Measurements from ENCODE around the gene LRRC2. TPM values are rescaled to one million over a fixed set of nuclear protein-coding genes. Genes with fewer than 3 reads are reported as not detected.
A peak's percentile ranks its signal among the peaks of the same experiment; 100 is the strongest.

The LRRC2 gene, protein sequence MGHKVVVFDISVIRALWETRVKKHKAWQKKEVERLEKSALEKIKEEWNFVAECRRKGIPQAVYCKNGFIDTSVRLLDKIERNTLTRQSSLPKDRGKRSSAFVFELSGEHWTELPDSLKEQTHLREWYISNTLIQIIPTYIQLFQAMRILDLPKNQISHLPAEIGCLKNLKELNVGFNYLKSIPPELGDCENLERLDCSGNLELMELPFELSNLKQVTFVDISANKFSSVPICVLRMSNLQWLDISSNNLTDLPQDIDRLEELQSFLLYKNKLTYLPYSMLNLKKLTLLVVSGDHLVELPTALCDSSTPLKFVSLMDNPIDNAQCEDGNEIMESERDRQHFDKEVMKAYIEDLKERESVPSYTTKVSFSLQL
- 1 to 10 TPM in 1 of 2 experiments, under 1 TPM in 1; 0.50 to 1.0 TPM for total RNA-seq
- under 1 TPM in 1 of 2 donors, not detected in 1; 0.09 TPM for polyA plus RNA-seq

DNA sequence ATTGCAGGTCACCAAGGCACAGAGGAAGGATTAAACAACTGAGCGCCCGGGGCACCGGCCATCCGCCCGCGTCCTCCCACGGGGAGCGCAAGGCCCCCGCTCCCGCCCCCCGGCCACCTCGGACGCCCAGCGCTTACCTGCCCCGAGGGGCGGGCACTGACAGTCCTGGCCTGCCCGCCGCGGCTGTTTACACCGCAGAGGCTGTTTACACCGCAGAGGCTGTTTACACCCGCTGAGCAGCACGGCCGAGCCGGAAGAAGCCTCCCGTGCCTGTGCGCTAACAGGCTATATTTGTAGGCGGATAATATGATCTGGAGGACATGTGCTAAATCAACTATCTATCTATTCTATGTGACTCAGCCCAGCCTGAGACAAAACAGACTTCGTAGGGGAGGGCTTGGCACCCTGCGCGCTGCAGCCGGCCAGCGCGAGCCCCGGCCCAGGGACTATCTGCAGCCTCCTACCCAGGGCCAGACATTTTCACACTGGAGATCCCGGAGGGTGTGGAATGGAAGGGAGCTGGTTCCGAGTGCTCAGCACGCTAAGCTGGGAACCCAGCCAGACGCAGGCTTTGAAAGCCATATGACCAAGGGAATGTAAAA lies at the start of gene LRRC2:
Gene LRRC2 (minus strand): TSS at position 263 of the 602 bp plus-strand sequence. CDS start 14,711 bp downstream, outside the sequence.
- H3K27ac ChIP-seq (ENCODE audit: low read depth, low read length), result no peak within 1 kb of the TSS
- Mint-ChIP-seq H3K9me3 (peaks cover 0 to 7% (median 1%) of the 10 kb centered on the region in 8 donors), H3K27me3 (peaks cover 3 to 22% of the 10 kb centered on the region in 2 donors), H3K4me3 (peak within 1 kb of the TSS; percentile 75 to 83 (median 80)), H3K27ac (peak within 1 kb of the TSS in 3 of 7 donors; percentile 37 to 82 (median 60)), H3K36me3 (no peaks in the 10 kb centered on the region), H3K4me1 (peaks cover 6 to 16% (median 13%) of the 10 kb centered on the region in 4 donors)
- H3K36me3 ChIP-seq (ENCODE audit: insufficient read depth, low read length), result no peaks in the 10 kb centered on the region
- intact Hi-C loops (cut with micrococcal nuclease), result no loop called here
- H3K4me1 ChIP-seq (ENCODE audit: insufficient read depth, low read length), result peaks cover 13% of the 10 kb centered on the region
- peaks cover 6% of the 10 kb centered on the region for H3K27me3 ChIP-seq (ENCODE audit: insufficient read depth, low read length)
- H3K9me3 ChIP-seq (ENCODE audit: control insufficient read depth in 1 of 2, low read length in 2 of 2), result no peaks in the 10 kb centered on the region
- CTCF ChIA-PET (ENCODE audit: partially characterized antibody), result interaction anchor here (6.3 kb wide), 1 partner anchor 77 kb away, joined by 40 read pairs; no protein-coding TSS in a partner anchor
- peak within 1 kb of the TSS; percentile 30 to 47 for H3K4me3 ChIP-seq (ENCODE audit: low read length in 2 of 2)
- POLR2A ChIA-PET (ENCODE audit: partially characterized antibody), result no interaction called here
- peak in 4 of 5 donors; percentile 18 to 36 (median 28) for DNase-seq

DNA sequence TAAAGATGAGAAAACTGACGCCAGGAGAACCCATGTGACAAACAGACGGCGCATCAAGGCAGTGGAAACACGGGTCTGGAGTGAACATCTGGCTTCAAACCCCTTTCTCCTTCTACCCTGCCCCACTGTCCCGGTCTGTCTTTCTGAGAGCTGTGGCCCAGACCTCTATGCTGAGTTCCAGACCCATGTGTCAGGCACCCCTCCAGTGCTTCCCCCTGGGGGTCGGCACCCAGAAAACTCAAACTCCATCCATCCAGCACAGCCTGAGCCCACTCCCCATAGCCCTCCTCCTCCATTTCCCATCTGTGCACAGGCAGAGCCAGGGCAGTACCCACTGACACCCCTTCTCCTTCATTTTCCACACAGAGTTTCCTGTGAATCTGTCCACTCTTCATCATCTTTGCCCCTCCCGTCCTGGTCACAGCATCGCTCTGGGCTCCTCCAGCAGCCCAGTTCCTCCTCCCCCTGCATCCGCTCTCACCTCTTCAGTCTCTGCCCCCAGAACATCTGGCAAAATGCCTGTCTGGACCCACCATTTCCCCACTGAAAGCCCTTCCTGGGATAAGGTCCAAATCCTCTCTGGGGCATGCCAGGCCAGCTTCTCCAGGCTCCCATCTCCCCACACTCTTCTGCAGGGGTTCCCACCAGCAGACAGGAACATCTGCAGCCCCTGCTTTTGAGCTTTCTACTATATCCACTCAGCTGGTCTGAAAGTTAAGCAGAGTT lies 49.1 kb upstream of the LRRC2 start:
- ChIA-PET POLR2A (ENCODE audit: partially characterized antibody) (no interaction called here), CTCF (ENCODE audit: partially characterized antibody) (interaction anchor here (1.2 to 2.6 kb wide), 4 partner anchors 10 to 127 kb away, joined by 3 to 11 read pairs (median 4); no protein-coding TSS in a partner anchor)
- intact Hi-C loops (cut with micrococcal nuclease), result no loop called here
- Histone ChIP-seq H3K27ac (ENCODE audit: low read depth, low read length) (no peak overlapping the region), H3K36me3 (ENCODE audit: insufficient read depth, low read length) (no peaks in the 10 kb centered on the region), H3K27me3 (ENCODE audit: insufficient read depth, low read length) (no peaks in the 10 kb centered on the region), H3K4me1 (ENCODE audit: insufficient read depth, low read length) (no peaks in the 10 kb centered on the region), H3K9me3 (ENCODE audit: control insufficient read depth in 1 of 2, low read length in 2 of 2) (no peaks in the 10 kb centered on the region), H3K4me3 (ENCODE audit: low read length in 2 of 2) (no peak overlapping the region)
- H3K36me3 Mint-ChIP-seq, result no peaks in the 10 kb centered on the region
- H3K9me3 Mint-ChIP-seq, result no peaks in the 10 kb centered on the region
- H3K4me1 Mint-ChIP-seq, result peaks cover 0 to 3% (median 0%) of the 10 kb centered on the region in 4 donors
- peaks cover 12 to 16% of the 10 kb centered on the region in 2 donors for H3K27me3 Mint-ChIP-seq
- DNase-seq, result no peak
- H3K4me3 Mint-ChIP-seq, result no peak overlapping the region
- H3K27ac Mint-ChIP-seq, result peak overlapping the region in 3 of 7 donors; percentile 53 to 72 (median 68)

DNA sequence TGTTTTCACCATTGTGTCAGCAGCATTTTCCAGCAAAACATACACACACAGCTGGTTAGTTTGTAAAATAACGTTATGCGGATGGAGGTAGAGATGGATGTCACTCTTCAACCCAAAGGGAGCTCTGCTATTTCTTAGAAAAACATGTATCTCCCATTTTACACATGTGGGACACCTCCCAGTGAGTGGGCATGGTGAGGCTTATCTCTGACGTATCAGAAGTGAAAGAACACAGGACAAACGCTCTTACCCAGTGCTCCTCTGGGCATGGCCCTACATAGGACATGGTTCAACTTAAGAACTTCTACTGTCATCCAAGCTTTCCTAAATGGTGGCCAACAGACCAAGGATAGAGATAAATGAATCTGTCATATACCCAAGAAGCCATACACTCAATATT lies 48.3 kb upstream of the LRRC2 start:
- POLR2A ChIA-PET (ENCODE audit: partially characterized antibody), result no interaction called here
- Histone ChIP-seq H3K4me1 (ENCODE audit: insufficient read depth, low read length) (no peaks in the 10 kb centered on the region), H3K9me3 (ENCODE audit: control insufficient read depth in 1 of 2, low read length in 2 of 2) (no peaks in the 10 kb centered on the region), H3K4me3 (ENCODE audit: low read length in 2 of 2) (no peak overlapping the region), H3K27ac (ENCODE audit: low read depth, low read length) (no peak overlapping the region), H3K27me3 (ENCODE audit: insufficient read depth, low read length) (peaks cover 5% of the 10 kb centered on the region), H3K36me3 (ENCODE audit: insufficient read depth, low read length) (no peaks in the 10 kb centered on the region)
- CTCF ChIA-PET (ENCODE audit: partially characterized antibody), result interaction anchor here (1.0 to 2.6 kb wide), 4 partner anchors 11 to 126 kb away, joined by 3 to 11 read pairs (median 3); no protein-coding TSS in a partner anchor
- Mint-ChIP-seq H3K4me3 (no peak overlapping the region), H3K9me3 (no peaks in the 10 kb centered on the region), H3K27me3 (peaks cover 10 to 17% of the 10 kb centered on the region in 2 donors), H3K4me1 (peaks cover 0 to 3% (median 0%) of the 10 kb centered on the region in 4 donors), H3K27ac (no peak overlapping the region), H3K36me3 (no peaks in the 10 kb centered on the region)
- intact Hi-C loops (cut with micrococcal nuclease), result no loop called here
- no peak for DNase-seq

DNA sequence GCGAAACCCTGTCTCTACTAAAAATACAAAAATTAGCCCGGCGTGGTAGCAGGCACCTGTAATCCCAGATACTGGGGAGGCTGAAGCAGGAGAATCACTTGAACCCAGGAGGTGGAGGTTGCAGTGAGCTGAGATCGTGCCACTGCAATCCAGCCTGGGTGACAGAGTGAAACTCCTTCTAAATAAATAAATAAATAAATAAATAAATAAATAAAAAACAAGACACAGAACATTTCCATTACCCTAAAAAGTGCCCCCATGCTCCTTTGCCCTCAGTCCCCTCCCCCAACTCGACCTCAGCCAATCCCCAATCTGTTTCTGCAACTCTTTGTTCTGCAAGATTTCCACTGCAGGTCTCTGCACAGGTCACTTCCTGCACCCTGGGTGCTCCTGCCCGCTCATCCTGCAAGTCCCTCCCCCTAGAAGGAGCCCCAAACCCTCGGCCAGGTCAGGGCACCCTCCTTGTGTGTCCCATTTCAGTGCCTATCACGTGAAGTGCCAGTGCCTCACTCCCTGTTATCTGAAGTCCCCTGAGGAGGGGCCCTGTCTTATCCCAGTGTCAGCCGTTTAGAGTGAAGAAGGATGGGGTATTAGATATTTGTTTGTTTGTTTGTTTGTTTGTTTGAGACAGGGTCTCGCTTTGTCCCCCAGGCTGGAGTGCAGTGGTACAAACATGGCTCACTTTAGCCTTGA lies 47.4 kb upstream of the LRRC2 start:
- Mint-ChIP-seq H3K9me3 (no peaks in the 10 kb centered on the region), H3K4me3 (no peak overlapping the region), H3K4me1 (peaks cover 0 to 3% (median 0%) of the 10 kb centered on the region in 4 donors), H3K27me3 (peaks cover 6 to 12% of the 10 kb centered on the region in 2 donors), H3K27ac (peak overlapping the region in 1 of 7 donors; percentile 14), H3K36me3 (no peaks in the 10 kb centered on the region)
- ChIA-PET CTCF (ENCODE audit: partially characterized antibody) (interaction anchor here (1.0 to 2.6 kb wide), 4 partner anchors 10 to 125 kb away, joined by 3 to 11 read pairs (median 3); no protein-coding TSS in a partner anchor), POLR2A (ENCODE audit: partially characterized antibody) (no interaction called here)
- Histone ChIP-seq H3K4me3 (ENCODE audit: low read length in 2 of 2) (no peak overlapping the region), H3K27ac (ENCODE audit: low read depth, low read length) (no peak overlapping the region), H3K27me3 (ENCODE audit: insufficient read depth, low read length) (peaks cover 5% of the 10 kb centered on the region), H3K9me3 (ENCODE audit: control insufficient read depth in 1 of 2, low read length in 2 of 2) (no peaks in the 10 kb centered on the region), H3K4me1 (ENCODE audit: insufficient read depth, low read length) (no peaks in the 10 kb centered on the region), H3K36me3 (ENCODE audit: insufficient read depth, low read length) (no peaks in the 10 kb centered on the region)
- intact Hi-C loops (cut with micrococcal nuclease), result no loop called here
- DNase-seq, result no peak

DNA sequence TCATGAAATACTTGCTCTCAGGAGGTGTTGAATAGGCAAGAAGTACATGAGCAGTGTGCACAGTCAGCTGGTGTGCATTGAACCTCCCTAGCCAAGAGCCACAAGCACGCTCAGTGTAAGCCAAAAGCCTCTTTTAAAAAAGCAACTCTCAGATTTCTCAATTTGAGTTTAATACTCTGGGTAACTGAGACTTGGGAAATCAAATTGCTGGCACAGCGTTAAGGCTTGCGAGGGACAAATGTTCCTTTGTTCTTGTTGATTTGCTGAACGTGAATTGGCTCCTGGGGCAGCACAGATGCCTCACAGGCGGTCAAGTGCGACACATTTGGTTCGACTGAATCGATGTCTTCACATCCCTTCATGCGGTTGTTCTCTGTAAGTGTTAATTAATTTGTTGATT lies 46.2 kb upstream of the LRRC2 start, which contains the start of gene FAM240A:
Gene FAM240A (plus strand): TSS at position 202 of the 400 bp plus-strand sequence. CDS start 159 bp downstream, at position 361.
- CTCF ChIA-PET (ENCODE audit: partially characterized antibody), result interaction anchor here (1.2 kb wide), 1 partner anchor 18 kb away, joined by 3 read pairs; no protein-coding TSS in a partner anchor
- no peak within 1 kb of the TSS for H3K4me3 ChIP-seq (ENCODE audit: low read length in 2 of 2)
- Mint-ChIP-seq H3K27ac (no peak within 1 kb of the TSS), H3K36me3 (no peaks in the 10 kb centered on the region), H3K9me3 (no peaks in the 10 kb centered on the region), H3K27me3 (peaks cover 6 to 12% of the 10 kb centered on the region in 2 donors), H3K4me3 (no peak within 1 kb of the TSS), H3K4me1 (peaks cover 0 to 3% (median 0%) of the 10 kb centered on the region in 4 donors)
- intact Hi-C loops (cut with micrococcal nuclease), result no loop called here
- H3K9me3 ChIP-seq (ENCODE audit: control insufficient read depth in 1 of 2, low read length in 2 of 2), result no peaks in the 10 kb centered on the region
- POLR2A ChIA-PET (ENCODE audit: partially characterized antibody), result interaction anchor here (0.6 kb wide), 1 partner anchor 364 kb away, joined by 3 read pairs; no protein-coding TSS in a partner anchor
- H3K27me3 ChIP-seq (ENCODE audit: insufficient read depth, low read length), result peaks cover 5% of the 10 kb centered on the region
- no peak within 1 kb of the TSS for H3K27ac ChIP-seq (ENCODE audit: low read depth, low read length)
- no peaks in the 10 kb centered on the region for H3K36me3 ChIP-seq (ENCODE audit: insufficient read depth, low read length)
- H3K4me1 ChIP-seq (ENCODE audit: insufficient read depth, low read length), result no peaks in the 10 kb centered on the region
- no peak for DNase-seq

DNA sequence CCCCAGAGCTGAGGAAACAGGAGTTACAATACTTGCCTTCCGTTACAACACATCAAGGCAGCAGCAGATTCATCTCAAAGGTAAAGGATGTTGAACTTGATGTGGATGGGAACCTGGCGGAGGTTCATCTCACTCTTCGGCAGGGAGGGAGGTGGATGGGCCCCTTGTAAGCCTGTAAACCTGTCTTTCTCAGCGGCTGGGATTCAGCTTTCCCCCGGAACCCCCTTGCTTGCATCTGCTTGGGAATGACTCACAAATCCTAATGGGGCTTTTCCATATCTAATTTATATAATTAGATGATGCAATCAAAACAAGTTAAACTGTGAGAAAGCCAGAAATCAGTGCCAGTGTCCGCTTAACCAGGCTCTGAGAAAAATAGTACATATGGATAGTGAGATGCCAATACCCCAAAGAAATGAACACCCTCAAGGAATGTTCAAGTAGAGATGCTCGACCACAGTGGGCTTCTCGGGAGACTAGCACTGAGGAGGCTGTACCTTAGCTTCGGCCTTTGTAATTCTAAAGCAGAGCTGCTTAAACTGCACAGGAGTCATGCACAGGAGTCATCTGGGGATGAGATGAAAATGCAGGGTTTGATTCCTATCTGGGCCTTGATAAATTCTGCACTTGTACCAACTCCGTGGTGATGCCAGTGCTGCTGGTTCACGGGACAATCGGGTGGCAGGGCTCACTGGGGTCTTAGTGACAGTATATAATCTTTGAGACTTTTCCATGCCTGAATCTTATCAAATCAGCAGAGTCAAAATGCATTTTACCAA lies 44.0 kb upstream of the LRRC2 start:
- Mint-ChIP-seq H3K4me1 (peaks cover 0 to 3% (median 0%) of the 10 kb centered on the region in 4 donors), H3K9me3 (no peaks in the 10 kb centered on the region), H3K4me3 (no peak overlapping the region), H3K36me3 (no peaks in the 10 kb centered on the region), H3K27ac (no peak overlapping the region), H3K27me3 (peaks cover 3 to 5% of the 10 kb centered on the region in 2 donors)
- H3K36me3 ChIP-seq (ENCODE audit: insufficient read depth, low read length), result no peaks in the 10 kb centered on the region
- H3K4me1 ChIP-seq (ENCODE audit: insufficient read depth, low read length), result no peaks in the 10 kb centered on the region
- CTCF ChIA-PET (ENCODE audit: partially characterized antibody), result no interaction called here
- intact Hi-C loops (cut with micrococcal nuclease), result no loop called here
- H3K27me3 ChIP-seq (ENCODE audit: insufficient read depth, low read length), result peaks cover 5% of the 10 kb centered on the region
- H3K27ac ChIP-seq (ENCODE audit: low read depth, low read length), result no peak overlapping the region
- POLR2A ChIA-PET (ENCODE audit: partially characterized antibody), result no interaction called here
- no peak for DNase-seq
- H3K4me3 ChIP-seq (ENCODE audit: low read length in 2 of 2), result no peak overlapping the region
- H3K9me3 ChIP-seq (ENCODE audit: control insufficient read depth in 1 of 2, low read length in 2 of 2), result no peaks in the 10 kb centered on the region

All from CD4-positive, alpha-beta memory T cell (primary cell).